ENCODE results near the gene C1QBP. TPM values are rescaled to one million over a fixed set of nuclear protein-coding genes. Genes with fewer than 3 reads are reported as not detected.

The C1QBP gene
- total RNA-seq, 1 donor from 2014 or later = 96.4 TPM

DNA sequence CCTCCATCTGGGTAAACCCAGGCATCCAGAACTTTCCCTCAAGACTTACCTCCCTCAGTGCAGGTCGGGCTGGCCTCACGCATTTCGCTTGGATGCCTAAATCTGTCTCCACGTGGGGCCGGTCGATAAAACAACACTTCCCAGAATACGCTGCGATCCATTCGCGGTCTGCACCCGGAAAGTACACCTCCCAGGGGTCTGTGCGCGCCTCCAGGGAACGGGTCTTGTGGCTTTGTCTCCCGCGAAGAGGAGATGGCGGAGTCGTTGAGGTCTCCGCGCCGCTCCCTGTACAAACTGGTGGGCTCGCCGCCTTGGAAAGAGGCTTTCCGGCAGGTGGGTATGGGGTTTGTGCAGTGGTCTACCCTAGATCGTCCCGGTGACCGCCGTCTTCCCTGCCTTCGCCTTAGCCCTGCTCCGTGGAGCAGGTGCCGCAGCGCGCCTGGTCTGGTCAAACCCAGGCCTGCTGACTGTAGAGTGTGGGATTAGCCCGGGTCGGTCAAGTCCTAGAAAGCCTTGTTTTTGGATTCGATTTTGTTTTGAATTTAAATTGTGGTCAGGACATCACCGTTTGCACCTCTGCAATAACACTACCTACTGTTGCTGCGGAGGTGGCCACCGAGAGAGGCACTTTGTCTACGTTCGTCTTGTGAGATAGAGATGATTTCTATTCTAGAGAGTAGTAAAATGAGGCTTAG is 18.8 kb downstream of the C1QBP start, which contains the start of gene RPAIN:
RPAIN (plus strand) TSS at position 224 of the 695 bp plus-strand sequence; CDS start at position 253, 29 bp downstream.
- TF ChIP-seq, protein P1, sequence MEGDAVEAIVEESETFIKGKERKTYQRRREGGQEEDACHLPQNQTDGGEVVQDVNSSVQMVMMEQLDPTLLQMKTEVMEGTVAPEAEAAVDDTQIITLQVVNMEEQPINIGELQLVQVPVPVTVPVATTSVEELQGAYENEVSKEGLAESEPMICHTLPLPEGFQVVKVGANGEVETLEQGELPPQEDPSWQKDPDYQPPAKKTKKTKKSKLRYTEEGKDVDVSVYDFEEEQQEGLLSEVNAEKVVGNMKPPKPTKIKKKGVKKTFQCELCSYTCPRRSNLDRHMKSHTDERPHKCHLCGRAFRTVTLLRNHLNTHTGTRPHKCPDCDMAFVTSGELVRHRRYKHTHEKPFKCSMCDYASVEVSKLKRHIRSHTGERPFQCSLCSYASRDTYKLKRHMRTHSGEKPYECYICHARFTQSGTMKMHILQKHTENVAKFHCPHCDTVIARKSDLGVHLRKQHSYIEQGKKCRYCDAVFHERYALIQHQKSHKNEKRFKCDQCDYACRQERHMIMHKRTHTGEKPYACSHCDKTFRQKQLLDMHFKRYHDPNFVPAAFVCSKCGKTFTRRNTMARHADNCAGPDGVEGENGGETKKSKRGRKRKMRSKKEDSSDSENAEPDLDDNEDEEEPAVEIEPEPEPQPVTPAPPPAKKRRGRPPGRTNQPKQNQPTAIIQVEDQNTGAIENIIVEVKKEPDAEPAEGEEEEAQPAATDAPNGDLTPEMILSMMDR (IDR thresholded peaks at IDR 0.05; ENCODE audit: unreplicated experiment) = no peak
- Mint-ChIP-seq H3K9me3 (no peaks in the 10 kb centered on the region), H3K4me1 (peaks cover 30% of the 10 kb centered on the region), H3K4me3 (peak within 1 kb of the TSS; percentile 100), H3K27me3 (ENCODE audit: low read depth) (no peaks in the 10 kb centered on the region), H3K27ac (peak within 1 kb of the TSS; percentile 100), H3K36me3 (peaks cover 9% of the 10 kb centered on the region)
- peak; percentile 69 to 81 for DNase-seq (ENCODE audit: low spot score in 2 of 2, unreplicated experiment in 2 of 2)

- H3K4me3 Mint-ChIP-seq = peak within 1 kb of the TSS; percentile 100
- TF ChIP-seq, protein P1 (IDR thresholded peaks at IDR 0.05; ENCODE audit: unreplicated experiment) = no peak
- H3K27ac Mint-ChIP-seq = peak within 1 kb of the TSS; percentile 100
- H3K27me3 Mint-ChIP-seq (ENCODE audit: low read depth) = no peaks in the 10 kb centered on the region
- DNase-seq (ENCODE audit: low spot score in 2 of 2, unreplicated experiment in 2 of 2) = peak; percentile 94 to 96
- peaks cover 30% of the 10 kb centered on the region for H3K4me1 Mint-ChIP-seq
- no peaks in the 10 kb centered on the region for H3K9me3 Mint-ChIP-seq
- H3K36me3 Mint-ChIP-seq = peaks cover 9% of the 10 kb centered on the region
Observed at GRCh38 chr17:5419356-5419958, 19.5 kb downstream of the C1QBP start, which contains the start of gene NUP88. Gene NUP88 (minus strand): TSS chr17:5419662. CDS start chr17:5419650, 12 bp downstream.

GRCh38 chr17:5418858-5419355 is 20.0 kb downstream of the C1QBP start:
- Mint-ChIP-seq H3K9me3 (no peaks in the 10 kb centered on the region), H3K36me3 (peaks cover 9% of the 10 kb centered on the region), H3K4me1 (peaks cover 30% of the 10 kb centered on the region), H3K27me3 (ENCODE audit: low read depth) (no peaks in the 10 kb centered on the region), H3K27ac (peak overlapping the region; percentile 100), H3K4me3 (peak overlapping the region; percentile 100)
- TF ChIP-seq, protein P1 (IDR thresholded peaks at IDR 0.05; ENCODE audit: unreplicated experiment) = no peak
- DNase-seq (ENCODE audit: low spot score in 2 of 2, unreplicated experiment in 2 of 2) = peak in 1 of 2 experiments; percentile 25

DNA sequence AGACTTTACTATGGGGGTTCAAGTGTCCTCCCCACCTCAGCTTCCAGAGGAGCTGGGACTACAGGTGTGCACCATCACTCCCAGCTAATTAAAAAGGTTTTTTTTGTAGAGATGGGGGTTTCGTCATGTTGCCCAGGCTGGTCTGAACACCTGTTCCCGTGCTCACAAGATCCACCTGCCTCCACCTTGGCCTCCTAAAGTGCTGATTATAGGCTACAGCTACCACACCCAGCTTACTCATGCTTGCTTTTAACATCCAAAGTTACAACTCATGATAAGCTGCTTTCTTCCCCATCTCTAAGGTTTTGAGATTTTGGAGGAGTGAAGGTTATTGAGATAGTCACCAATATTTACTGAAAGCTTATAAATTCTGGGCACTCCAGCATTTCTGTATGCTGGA is 22.1 kb downstream of the C1QBP start:
- Mint-ChIP-seq H3K36me3 (peaks cover 13% of the 10 kb centered on the region), H3K4me1 (peaks cover 29% of the 10 kb centered on the region), H3K9me3 (no peaks in the 10 kb centered on the region), H3K27me3 (ENCODE audit: low read depth) (no peaks in the 10 kb centered on the region), H3K27ac (peak overlapping the region; percentile 59), H3K4me3 (peak overlapping the region; percentile 28)
- TF ChIP-seq, protein P1 (IDR thresholded peaks at IDR 0.05; ENCODE audit: unreplicated experiment) = no peak
- no peak for DNase-seq (ENCODE audit: low spot score in 2 of 2, unreplicated experiment in 2 of 2)

GRCh38 chr17:5413682-5414081 is 25.3 kb downstream of the C1QBP start:
- DNase-seq (ENCODE audit: low spot score in 2 of 2, unreplicated experiment in 2 of 2) = no peak
- Mint-ChIP-seq H3K4me1 (peaks cover 9% of the 10 kb centered on the region), H3K4me3 (no peak overlapping the region), H3K9me3 (no peaks in the 10 kb centered on the region), H3K27me3 (ENCODE audit: low read depth) (no peaks in the 10 kb centered on the region), H3K36me3 (peaks cover 31% of the 10 kb centered on the region), H3K27ac (no peak overlapping the region)
- TF ChIP-seq, protein P1 (IDR thresholded peaks at IDR 0.05; ENCODE audit: unreplicated experiment) = no peak

Data from mesothelial cell of epicardium (in vitro differentiated cells).